ENCODE results near the gene SULF2.

- no peak for TF ChIP-seq EZH2 (IDR thresholded peaks at IDR 0.05)
- TF ChIP-seq CTCF (IDR thresholded peaks at IDR 0.05): no peak
- TF ChIP-seq EZH2phosphoT487 (IDR thresholded peaks at IDR 0.05): no peak
Measured at GRCh38 chr20:47748069-47748468, 37.2 kb downstream of the SULF2 start.
